Fibroblast of skin of right biceps (primary cell): ENCODE results near the gene TLR7.

ENCODE experiments used
- DNase-seq: peaks from one replicate; pipeline ENCODE4 v3.0.0-alpha.2; 2013

The TLR7 gene

DNA sequence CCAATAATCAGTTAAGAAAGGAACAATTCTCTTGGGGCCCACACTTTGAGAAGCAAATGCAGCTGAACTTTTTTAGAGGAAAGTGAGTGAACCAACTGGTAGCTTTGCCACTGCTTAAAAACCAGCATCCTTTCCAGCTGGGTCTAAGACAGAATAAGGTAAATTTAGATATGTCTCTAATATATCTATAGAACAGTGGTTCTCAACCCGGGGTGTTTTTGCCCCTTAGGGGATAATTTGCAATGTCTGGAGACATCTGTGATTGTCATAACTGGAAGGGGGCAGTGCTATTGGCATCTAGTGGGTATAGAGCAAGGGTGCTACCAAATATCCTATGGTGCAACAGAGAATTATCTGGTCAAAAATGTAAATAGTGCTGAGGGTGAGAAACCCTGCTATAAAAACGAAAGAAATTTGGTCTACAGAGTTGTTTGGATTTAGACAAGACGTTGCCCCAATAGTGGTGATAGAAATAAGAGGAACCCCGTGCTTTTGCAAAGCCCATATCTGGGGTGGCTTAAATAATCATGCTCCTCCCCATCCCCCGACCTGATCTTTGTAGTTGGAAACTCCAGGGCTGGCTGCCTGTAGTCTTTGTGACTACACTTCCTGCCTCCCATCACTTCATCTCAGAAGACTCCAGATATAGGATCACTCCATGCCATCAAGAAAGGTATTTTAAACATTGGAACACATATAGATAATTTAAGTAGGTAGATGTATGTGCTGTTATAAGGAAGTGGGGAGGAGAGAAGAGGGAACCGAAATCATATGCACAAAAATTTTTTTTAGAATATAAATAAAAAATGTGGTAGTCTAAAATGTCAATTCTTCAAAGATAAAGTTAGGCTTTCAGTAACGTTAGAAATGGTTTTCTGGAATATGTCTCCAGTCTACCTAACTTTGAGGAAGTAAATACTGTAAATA lies at the start of gene TLR7:
TSS of gene TLR7 (plus strand) at position 622 of the 927 bp plus-strand sequence. CDS start 507 bp downstream, outside the sequence.
- DNase-seq, result no peak

GRCh38 chrX:12817528-12817927 lies 49.3 kb upstream of the TLR7 start:
- DNase-seq, result no peak

- no peak for DNase-seq
Observed at GRCh38 chrX:12819222-12819621, 47.6 kb upstream of the TLR7 start.

DNA sequence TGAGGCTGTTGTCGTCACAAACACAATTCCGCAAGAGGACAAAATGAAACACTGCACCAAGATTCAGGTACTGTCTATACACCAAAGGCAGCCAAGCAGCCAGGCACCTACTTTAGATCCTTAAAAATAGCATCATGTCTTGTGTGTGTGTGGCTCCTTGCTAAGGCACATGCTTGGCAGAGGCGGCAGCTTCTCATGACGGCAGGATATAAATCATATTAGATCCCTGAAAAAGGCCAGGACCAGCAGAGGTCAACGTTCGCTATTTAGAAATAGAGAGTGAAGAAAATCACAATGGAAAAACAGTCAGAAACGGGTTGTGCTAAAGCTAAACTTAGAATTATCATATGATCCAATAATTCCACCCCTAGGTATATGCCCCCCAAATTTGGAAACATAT lies 46.1 kb upstream of the TLR7 start:
- DNase-seq, result no peak

DNA sequence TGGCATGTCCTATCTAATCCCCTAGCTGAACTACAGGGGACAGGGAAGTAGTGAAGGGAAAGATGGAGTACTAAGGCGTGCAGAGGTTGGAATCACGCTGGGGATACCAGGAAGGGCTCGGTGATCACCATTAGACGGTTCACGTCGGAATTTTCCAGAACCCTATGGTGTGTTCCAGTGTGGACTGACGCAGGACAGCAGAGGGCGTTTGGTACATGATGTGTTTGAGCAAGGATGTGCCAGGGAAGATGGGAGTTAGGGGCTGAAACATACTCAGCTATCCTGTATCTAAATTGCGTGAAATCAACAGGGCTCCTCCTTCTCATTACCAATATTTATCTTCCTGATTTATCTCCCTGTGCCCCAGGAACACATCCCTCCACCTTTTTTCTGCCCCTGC lies 41.9 kb upstream of the TLR7 start:
- no peak for DNase-seq

GRCh38 chrX:12825801-12826200 lies 41.1 kb upstream of the TLR7 start:
- DNase-seq, result peak; percentile 49

GRCh38 chrX:12843061-12843667 lies 23.7 kb upstream of the TLR7 start:
- no peak for DNase-seq

- DNase-seq, result no peak
Observed at GRCh38 chrX:12843668-12844279, 23.1 kb upstream of the TLR7 start.

GRCh38 chrX:12844319-12844718 lies 22.6 kb upstream of the TLR7 start:
- DNase-seq, result no peak

- no peak for DNase-seq
Observed at GRCh38 chrX:12865359-12865758, 1.5 kb upstream of the TLR7 start.

DNA sequence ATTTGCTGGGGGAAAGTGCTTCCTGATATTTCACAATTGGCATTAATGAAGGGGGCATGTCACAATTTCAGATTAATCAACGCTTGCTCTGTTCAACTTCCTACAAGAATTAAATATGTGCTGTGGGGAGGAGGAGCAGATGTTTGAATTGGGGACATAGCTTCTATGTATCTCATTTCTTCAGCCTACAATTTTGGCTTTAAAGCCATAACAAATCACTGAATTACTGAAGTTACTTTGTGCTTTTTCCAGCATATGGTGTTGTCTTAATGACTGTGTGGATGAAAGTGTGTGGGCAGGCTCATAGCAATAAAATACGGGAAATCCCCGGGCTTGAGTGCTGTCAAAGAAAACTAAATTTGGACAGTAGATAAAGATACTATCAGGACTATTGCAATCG lies 813 bp downstream of the TLR7 start:
- no peak for DNase-seq

DNA sequence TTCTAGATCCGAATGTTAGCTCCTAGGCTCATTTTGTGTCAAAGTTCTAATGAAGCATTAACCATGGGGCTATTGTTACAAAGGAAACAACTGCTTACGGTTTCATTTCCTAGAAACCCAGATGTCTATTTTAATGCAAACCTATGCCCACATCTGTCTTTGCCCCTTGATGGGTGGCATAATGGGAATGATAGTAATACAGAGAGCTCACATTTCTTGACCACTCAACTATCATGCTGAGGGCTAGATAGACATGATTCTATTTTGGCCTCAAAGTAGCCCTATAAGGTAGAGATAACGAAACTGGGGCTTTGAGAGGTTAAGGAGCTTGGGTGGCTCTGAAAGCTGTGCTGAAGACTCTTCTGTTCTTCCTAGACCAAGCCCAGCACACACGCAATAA lies 1.9 kb downstream of the TLR7 start:
- no peak for DNase-seq

GRCh38 chrX:12871257-12871656 lies 4.4 kb downstream of the TLR7 start:
- no peak for DNase-seq

DNA sequence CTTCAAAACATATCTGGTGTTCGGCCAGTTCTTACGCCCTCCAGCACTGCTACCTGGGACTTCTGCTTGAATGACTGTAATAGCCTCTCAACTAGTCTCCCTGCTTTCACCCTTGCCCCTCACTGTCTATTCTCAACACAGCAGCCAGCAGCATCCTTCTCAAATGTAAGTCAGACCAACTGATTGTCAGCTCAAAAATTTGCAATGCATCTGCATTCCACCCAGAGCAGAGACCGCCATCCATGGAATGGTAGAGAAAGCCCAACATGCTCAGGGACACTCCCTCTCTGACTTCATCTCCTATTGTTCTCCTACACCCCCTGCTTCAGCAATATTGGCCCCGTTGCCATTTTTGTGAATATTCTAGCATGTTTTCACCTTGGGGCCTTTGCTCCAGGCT lies 5.9 kb downstream of the TLR7 start:
- no peak for DNase-seq

GRCh38 chrX:12874581-12874980 lies 7.7 kb downstream of the TLR7 start:
- DNase-seq, result no peak

DNA sequence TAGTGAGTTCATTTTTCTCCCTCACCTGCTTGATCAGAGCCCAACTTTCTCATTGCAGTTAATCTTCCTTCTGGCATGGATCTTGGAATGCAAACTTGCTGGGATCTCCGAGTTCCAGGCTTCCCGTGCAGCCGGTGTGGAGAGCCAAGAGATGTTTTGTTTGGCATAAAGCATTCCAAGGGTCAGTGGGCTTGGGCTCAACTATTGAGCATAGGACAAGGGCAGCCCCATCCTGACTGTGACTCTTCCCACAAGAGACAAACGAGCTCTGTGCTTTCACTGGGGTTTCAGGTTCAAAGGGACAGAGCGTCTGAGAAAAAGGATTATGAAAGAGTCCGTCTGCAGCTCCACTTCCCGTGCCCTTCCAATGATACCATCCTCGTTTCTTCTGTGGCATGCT lies 10.5 kb downstream of the TLR7 start:
- no peak for DNase-seq

- no peak for DNase-seq
Observed at GRCh38 chrX:12878536-12878935, 11.7 kb downstream of the TLR7 start.

GRCh38 chrX:12881914-12882313 lies 15.0 kb downstream of the TLR7 start:
- DNase-seq, result no peak

GRCh38 chrX:12885508-12885907 lies 18.6 kb downstream of the TLR7 start:
- no peak for DNase-seq

DNA sequence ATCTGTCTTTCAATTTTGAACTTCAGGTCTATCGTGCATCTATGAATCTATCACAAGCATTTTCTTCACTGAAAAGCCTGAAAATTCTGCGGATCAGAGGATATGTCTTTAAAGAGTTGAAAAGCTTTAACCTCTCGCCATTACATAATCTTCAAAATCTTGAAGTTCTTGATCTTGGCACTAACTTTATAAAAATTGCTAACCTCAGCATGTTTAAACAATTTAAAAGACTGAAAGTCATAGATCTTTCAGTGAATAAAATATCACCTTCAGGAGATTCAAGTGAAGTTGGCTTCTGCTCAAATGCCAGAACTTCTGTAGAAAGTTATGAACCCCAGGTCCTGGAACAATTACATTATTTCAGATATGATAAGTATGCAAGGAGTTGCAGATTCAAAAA lies 19.7 kb downstream of the TLR7 start:
- no peak for DNase-seq

DNA sequence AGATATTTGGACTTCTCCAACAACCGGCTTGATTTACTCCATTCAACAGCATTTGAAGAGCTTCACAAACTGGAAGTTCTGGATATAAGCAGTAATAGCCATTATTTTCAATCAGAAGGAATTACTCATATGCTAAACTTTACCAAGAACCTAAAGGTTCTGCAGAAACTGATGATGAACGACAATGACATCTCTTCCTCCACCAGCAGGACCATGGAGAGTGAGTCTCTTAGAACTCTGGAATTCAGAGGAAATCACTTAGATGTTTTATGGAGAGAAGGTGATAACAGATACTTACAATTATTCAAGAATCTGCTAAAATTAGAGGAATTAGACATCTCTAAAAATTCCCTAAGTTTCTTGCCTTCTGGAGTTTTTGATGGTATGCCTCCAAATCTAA lies 20.3 kb downstream of the TLR7 start:
- DNase-seq, result no peak

GRCh38 chrX:12887767-12888166 lies 20.9 kb downstream of the TLR7 start:
- no peak for DNase-seq

DNA sequence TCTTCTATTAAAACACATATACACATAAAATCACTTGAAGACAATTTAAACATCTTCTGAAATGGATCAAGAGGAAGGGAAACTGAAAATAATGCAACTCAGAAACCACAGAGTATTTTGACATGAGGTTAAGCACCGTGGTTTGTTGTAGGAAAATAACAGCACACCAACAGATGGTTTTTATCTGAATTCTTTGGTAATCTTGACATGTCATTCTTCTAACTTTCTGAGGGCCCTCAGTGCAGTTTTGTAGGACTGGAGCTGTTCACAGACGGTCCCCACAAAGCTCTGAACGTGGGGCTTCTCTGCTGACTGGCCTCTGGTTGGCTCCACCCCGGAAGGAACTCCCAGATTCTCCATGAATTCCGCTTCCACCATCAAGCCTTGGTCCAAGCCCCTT lies 23.6 kb downstream of the TLR7 start:
- DNase-seq, result no peak

- DNase-seq, result no peak
Observed at GRCh38 chrX:12891171-12891570, 24.3 kb downstream of the TLR7 start.
